Urinary bladder (tissue), 4 donors: Measurements from ENCODE around the gene ZNF490. TPM values are rescaled to one million over a fixed set of nuclear protein-coding genes. Genes with fewer than 3 reads are reported as not detected.
"Not testable (repeated sequence)": the region's sequence is repeated elsewhere in the genome, so short reads cannot be mapped to it uniquely, and the experiment has no call there.

Experiments used
- DNase-seq: peaks from one replicate; pipeline ENCODE4 v3.0.0-alpha.2; 2015; ENCODE audit errors: extremely low spot score
- H3K27ac ChIP-seq: one replicate; pipeline ENCODE4 v1.5.1; 2013; ENCODE audit warnings: low read depth, mild to moderate bottlenecking, moderate library complexity
- H3K36me3 ChIP-seq: one replicate; pipeline ENCODE4 v1.6.1; 2013; ENCODE audit warnings: mild to moderate bottlenecking, moderate library complexity; ENCODE audit not compliant: insufficient read depth
- H3K4me1 ChIP-seq: one replicate; pipeline ENCODE4 v1.6.1; 2013; ENCODE audit warnings: mild to moderate bottlenecking, moderate library complexity; ENCODE audit not compliant: insufficient read depth
- H3K4me3 ChIP-seq: one replicate; pipeline ENCODE4 v1.5.1; 2013; ENCODE audit warnings: low read depth, low read length
- WGBS: extraction: QIAGEN DNeasy Blood & Tissue Kit; methylation state at CpG from one replicate; pipeline ENCODE4 v1.1.7; 2013; 5-methylcytosine and 5-hydroxymethylcytosine counted together
- polyA plus RNA-seq: library from polyadenylated mRNA; stranded (reverse); fragments of 200-250 nt; gene quantifications from one replicate; pipeline ENCODE4 v1.2.3, GENCODE V29; 2013
- total RNA-seq: library from RNA; depleted of rRNA; stranded (reverse); fragments of >200 nt; gene quantifications from one replicate; pipeline ENCODE4 v1.2.3, GENCODE V29; 2014
- donor health status: healthy with polysubstance abuse.
- donor health status: healthy.

Gene ZNF490
- 9.0 TPM for total RNA-seq
- polyA plus RNA-seq = 1.0 TPM

- Histone ChIP-seq H3K4me1 (no peaks in the 10 kb centered on the region), H3K36me3 (no peaks in the 10 kb centered on the region), H3K27ac (peak within 1 kb of the TSS; percentile 99), H3K4me3 (peak within 1 kb of the TSS; percentile 84)
- DNase-seq = peak; percentile 96
- under 1% methylated on average over 61 of the region's 61 CpGs for WGBS
Observed at GRCh38 chr19:12610540-12611360, at the start of gene ZNF490, which contains the start of gene ZNF791. Gene ZNF490 (minus strand): TSS chr19:12610813. CDS start chr19:12610680, 133 bp downstream. Gene ZNF791 (plus strand): TSS chr19:12610920. CDS start chr19:12611080, 160 bp downstream.

GRCh38 chr19:12657966-12658365, 47.4 kb upstream of the ZNF490 start:
- Histone ChIP-seq H3K4me1 (no peaks in the 10 kb centered on the region), H3K27ac (no peak overlapping the region), H3K36me3 (peaks cover 1% of the 10 kb centered on the region), H3K4me3 (no peak overlapping the region)
- no peak for DNase-seq
- WGBS = 97% methylated on average over 22 of the region's 22 CpGs

GRCh38 chr19:12656899-12657571, 46.4 kb upstream of the ZNF490 start:
- Histone ChIP-seq H3K4me3 (no peak overlapping the region), H3K27ac (no peak overlapping the region), H3K4me1 (no peaks in the 10 kb centered on the region), H3K36me3 (peaks cover 1% of the 10 kb centered on the region)
- WGBS = 61% methylated on average over 50 of the region's 50 CpGs
- DNase-seq = no peak

GRCh38 chr19:12655546-12655945, 44.9 kb upstream of the ZNF490 start:
- Histone ChIP-seq H3K4me1 (no peaks in the 10 kb centered on the region), H3K4me3 (no peak overlapping the region), H3K27ac (no peak overlapping the region), H3K36me3 (peaks cover 1% of the 10 kb centered on the region)
- WGBS = 97% methylated on average over 8 of the region's 8 CpGs
- DNase-seq = no peak

- no peak overlapping the region for H3K4me3 ChIP-seq
- 97% methylated on average over 6 of the region's 6 CpGs for WGBS
- H3K27ac ChIP-seq = no peak overlapping the region
- H3K4me1 ChIP-seq = no peaks in the 10 kb centered on the region
- DNase-seq = no peak
- peaks cover 1% of the 10 kb centered on the region for H3K36me3 ChIP-seq
Observed at GRCh38 chr19:12652219-12652618, 41.6 kb upstream of the ZNF490 start.

GRCh38 chr19:12649941-12650340, 39.3 kb upstream of the ZNF490 start:
- WGBS = 97% methylated on average over 10 of the region's 10 CpGs
- H3K27ac ChIP-seq = no peak overlapping the region
- H3K4me1 ChIP-seq = no peaks in the 10 kb centered on the region
- no peaks in the 10 kb centered on the region for H3K36me3 ChIP-seq
- no peak for DNase-seq
- H3K4me3 ChIP-seq = no peak overlapping the region

GRCh38 chr19:12648088-12648487, 37.5 kb upstream of the ZNF490 start:
- Histone ChIP-seq H3K4me1 (no peaks in the 10 kb centered on the region), H3K27ac (no peak overlapping the region), H3K4me3 (no peak overlapping the region), H3K36me3 (no peaks in the 10 kb centered on the region)
- DNase-seq = no peak
- 14% methylated on average over 29 of the region's 29 CpGs for WGBS

- Histone ChIP-seq H3K27ac (no peak overlapping the region), H3K36me3 (no peaks in the 10 kb centered on the region), H3K4me1 (no peaks in the 10 kb centered on the region), H3K4me3 (peak overlapping the region; percentile 1)
- DNase-seq = no peak
- WGBS = 14% methylated on average over 31 of the region's 31 CpGs
Observed at GRCh38 chr19:12647490-12648071, 37.0 kb upstream of the ZNF490 start.

- Histone ChIP-seq H3K27ac (no peak overlapping the region), H3K4me3 (no peak overlapping the region)
Observed at GRCh38 chr19:12647047-12647446, 36.4 kb upstream of the ZNF490 start.

GRCh38 chr19:12646551-12646950, 35.9 kb upstream of the ZNF490 start:
- Histone ChIP-seq H3K27ac (no peak overlapping the region), H3K4me1 (no peaks in the 10 kb centered on the region), H3K4me3 (no peak overlapping the region), H3K36me3 (no peaks in the 10 kb centered on the region)
- DNase-seq = no peak
- 84% methylated on average over 10 of the region's 10 CpGs for WGBS

More at GRCh38 chr19:12647047-12647446, 36.4 kb upstream of the ZNF490 start:
- DNase-seq = no peak
- WGBS = 75% methylated on average over 8 of the region's 8 CpGs
- H3K36me3 ChIP-seq = no peaks in the 10 kb centered on the region
- no peaks in the 10 kb centered on the region for H3K4me1 ChIP-seq

GRCh38 chr19:12643716-12644115, 33.1 kb upstream of the ZNF490 start:
- not testable (repeated sequence) for H3K27ac ChIP-seq, H3K4me1 ChIP-seq, H3K4me3 ChIP-seq, DNase-seq, H3K36me3 ChIP-seq
- WGBS = 93% methylated on average over 14 of the region's 14 CpGs

GRCh38 chr19:12642506-12642905, 31.9 kb upstream of the ZNF490 start:
- Histone ChIP-seq H3K4me3 (no peak overlapping the region), H3K36me3 (no peaks in the 10 kb centered on the region), H3K27ac (no peak overlapping the region), H3K4me1 (no peaks in the 10 kb centered on the region)
- no peak for DNase-seq
- WGBS = 92% methylated on average over 26 of the region's 26 CpGs

- H3K4me3 ChIP-seq = no peak overlapping the region
- H3K27ac ChIP-seq = no peak overlapping the region
- no peaks in the 10 kb centered on the region for H3K4me1 ChIP-seq
- H3K36me3 ChIP-seq = no peaks in the 10 kb centered on the region
- WGBS = 75% methylated on average over 13 of the region's 13 CpGs
- DNase-seq = no peak
Observed at GRCh38 chr19:12641456-12641855, 30.8 kb upstream of the ZNF490 start.
